ENCODE measurements around the gene KRTAP24-1. TPM values are rescaled to one million over a fixed set of nuclear protein-coding genes. Genes with fewer than 3 reads are reported as not detected.

The KRTAP24-1 gene
- total RNA-seq, 2 experiments from 2014 or later, result not detected

- no peak overlapping the region for H3K4me3 Mint-ChIP-seq
- no peaks in the 10 kb centered on the region for H3K36me3 Mint-ChIP-seq (ENCODE audit: low read depth)
- CTCF ChIA-PET, result no interaction called here
- H3K9me3 Mint-ChIP-seq, result no peaks in the 10 kb centered on the region
- H3K4me1 Mint-ChIP-seq, result no peaks in the 10 kb centered on the region
- POLR2A ChIA-PET, result no interaction called here
- H3K27me3 Mint-ChIP-seq, result no peaks in the 10 kb centered on the region
- no peak for DNase-seq
- H3K27ac Mint-ChIP-seq, result no peak overlapping the region
Observed at GRCh38 chr21:30256100-30256499, 26.6 kb downstream of the KRTAP24-1 start.

GRCh38 chr21:30255679-30256078 lies 27.1 kb downstream of the KRTAP24-1 start:
- POLR2A ChIA-PET, result no interaction called here
- Mint-ChIP-seq H3K9me3 (no peaks in the 10 kb centered on the region), H3K4me3 (no peak overlapping the region), H3K27me3 (no peaks in the 10 kb centered on the region), H3K27ac (no peak overlapping the region), H3K4me1 (no peaks in the 10 kb centered on the region), H3K36me3 (ENCODE audit: low read depth) (no peaks in the 10 kb centered on the region)
- CTCF ChIA-PET, result no interaction called here
- DNase-seq, result no peak

GRCh38 chr21:30251781-30252180 lies 31.0 kb downstream of the KRTAP24-1 start:
- ChIA-PET POLR2A (no interaction called here), CTCF (no interaction called here)
- H3K27ac Mint-ChIP-seq, result no peak overlapping the region
- no peaks in the 10 kb centered on the region for H3K36me3 Mint-ChIP-seq (ENCODE audit: low read depth)
- no peaks in the 10 kb centered on the region for H3K4me1 Mint-ChIP-seq
- H3K27me3 Mint-ChIP-seq, result no peaks in the 10 kb centered on the region
- H3K4me3 Mint-ChIP-seq, result no peak overlapping the region
- H3K9me3 Mint-ChIP-seq, result no peaks in the 10 kb centered on the region
- no peak for DNase-seq

- Mint-ChIP-seq H3K4me1 (no peaks in the 10 kb centered on the region), H3K27ac (no peak overlapping the region), H3K9me3 (no peaks in the 10 kb centered on the region), H3K27me3 (no peaks in the 10 kb centered on the region), H3K36me3 (ENCODE audit: low read depth) (no peaks in the 10 kb centered on the region), H3K4me3 (no peak overlapping the region)
- DNase-seq, result no peak
- POLR2A ChIA-PET, result no interaction called here
- CTCF ChIA-PET, result no interaction called here
Observed at GRCh38 chr21:30249936-30250335, 32.8 kb downstream of the KRTAP24-1 start.

- H3K9me3 Mint-ChIP-seq, result no peaks in the 10 kb centered on the region
- H3K4me1 Mint-ChIP-seq, result no peaks in the 10 kb centered on the region
- no peak overlapping the region for H3K27ac Mint-ChIP-seq
- POLR2A ChIA-PET, result no interaction called here
- no peaks in the 10 kb centered on the region for H3K36me3 Mint-ChIP-seq (ENCODE audit: low read depth)
- CTCF ChIA-PET, result no interaction called here
- H3K27me3 Mint-ChIP-seq, result no peaks in the 10 kb centered on the region
- H3K4me3 Mint-ChIP-seq, result no peak overlapping the region
- DNase-seq, result no peak
Observed at GRCh38 chr21:30248844-30249243, 33.9 kb downstream of the KRTAP24-1 start.

- Mint-ChIP-seq H3K4me3 (no peak overlapping the region), H3K27ac (no peak overlapping the region), H3K27me3 (no peaks in the 10 kb centered on the region), H3K4me1 (no peaks in the 10 kb centered on the region), H3K36me3 (ENCODE audit: low read depth) (no peaks in the 10 kb centered on the region), H3K9me3 (peaks cover 3% of the 10 kb centered on the region)
- DNase-seq, result no peak
- ChIA-PET POLR2A (no interaction called here), CTCF (no interaction called here)
Observed at GRCh38 chr21:30245061-30245460, 37.7 kb downstream of the KRTAP24-1 start.

GRCh38 chr21:30243691-30244090 lies 39.1 kb downstream of the KRTAP24-1 start:
- no peak overlapping the region for H3K27ac Mint-ChIP-seq
- no peaks in the 10 kb centered on the region for H3K36me3 Mint-ChIP-seq (ENCODE audit: low read depth)
- H3K4me1 Mint-ChIP-seq, result no peaks in the 10 kb centered on the region
- no peaks in the 10 kb centered on the region for H3K27me3 Mint-ChIP-seq
- H3K4me3 Mint-ChIP-seq, result no peak overlapping the region
- ChIA-PET POLR2A (no interaction called here), CTCF (no interaction called here)
- H3K9me3 Mint-ChIP-seq, result peaks cover 3% of the 10 kb centered on the region
- DNase-seq, result no peak

GRCh38 chr21:30240661-30241060 lies 42.1 kb downstream of the KRTAP24-1 start:
- no peak for DNase-seq
- Mint-ChIP-seq H3K4me1 (no peaks in the 10 kb centered on the region), H3K27ac (no peak overlapping the region), H3K9me3 (peaks cover 3% of the 10 kb centered on the region), H3K4me3 (no peak overlapping the region), H3K36me3 (ENCODE audit: low read depth) (no peaks in the 10 kb centered on the region), H3K27me3 (no peaks in the 10 kb centered on the region)
- POLR2A ChIA-PET, result no interaction called here
- CTCF ChIA-PET, result no interaction called here

GRCh38 chr21:30238168-30238567 lies 44.6 kb downstream of the KRTAP24-1 start:
- Mint-ChIP-seq H3K27me3 (no peaks in the 10 kb centered on the region), H3K4me3 (no peak overlapping the region), H3K27ac (no peak overlapping the region), H3K9me3 (peaks cover 3% of the 10 kb centered on the region), H3K36me3 (ENCODE audit: low read depth) (no peaks in the 10 kb centered on the region), H3K4me1 (no peaks in the 10 kb centered on the region)
- no peak for DNase-seq
- CTCF ChIA-PET, result no interaction called here
- POLR2A ChIA-PET, result no interaction called here

- CTCF ChIA-PET, result no interaction called here
- no peaks in the 10 kb centered on the region for H3K36me3 Mint-ChIP-seq (ENCODE audit: low read depth)
- H3K9me3 Mint-ChIP-seq, result no peaks in the 10 kb centered on the region
- no peaks in the 10 kb centered on the region for H3K4me1 Mint-ChIP-seq
- DNase-seq, result no peak
- no peak overlapping the region for H3K27ac Mint-ChIP-seq
- POLR2A ChIA-PET, result no interaction called here
- no peaks in the 10 kb centered on the region for H3K27me3 Mint-ChIP-seq
- H3K4me3 Mint-ChIP-seq, result no peak overlapping the region
Observed at GRCh38 chr21:30234643-30235042, 48.1 kb downstream of the KRTAP24-1 start.

- POLR2A ChIA-PET, result no interaction called here
- H3K27ac Mint-ChIP-seq, result no peak overlapping the region
- CTCF ChIA-PET, result no interaction called here
- no peaks in the 10 kb centered on the region for H3K9me3 Mint-ChIP-seq
- no peaks in the 10 kb centered on the region for H3K27me3 Mint-ChIP-seq
- DNase-seq, result no peak
- no peak overlapping the region for H3K4me3 Mint-ChIP-seq
- no peaks in the 10 kb centered on the region for H3K4me1 Mint-ChIP-seq
- H3K36me3 Mint-ChIP-seq (ENCODE audit: low read depth), result no peaks in the 10 kb centered on the region
Observed at GRCh38 chr21:30234050-30234449, 48.7 kb downstream of the KRTAP24-1 start.

GRCh38 chr21:30233228-30234020 lies 49.3 kb downstream of the KRTAP24-1 start:
- Mint-ChIP-seq H3K4me1 (no peaks in the 10 kb centered on the region), H3K27me3 (no peaks in the 10 kb centered on the region), H3K4me3 (no peak overlapping the region), H3K27ac (no peak overlapping the region), H3K9me3 (no peaks in the 10 kb centered on the region), H3K36me3 (ENCODE audit: low read depth) (no peaks in the 10 kb centered on the region)
- no peak for DNase-seq
- POLR2A ChIA-PET, result no interaction called here
- CTCF ChIA-PET, result no interaction called here

GRCh38 chr21:30232011-30232410 lies 50.7 kb downstream of the KRTAP24-1 start:
- H3K4me3 Mint-ChIP-seq, result no peak overlapping the region
- H3K27me3 Mint-ChIP-seq, result no peaks in the 10 kb centered on the region
- H3K4me1 Mint-ChIP-seq, result no peaks in the 10 kb centered on the region
- H3K36me3 Mint-ChIP-seq (ENCODE audit: low read depth), result no peaks in the 10 kb centered on the region
- no peaks in the 10 kb centered on the region for H3K9me3 Mint-ChIP-seq
- CTCF ChIA-PET, result no interaction called here
- no peak overlapping the region for H3K27ac Mint-ChIP-seq
- POLR2A ChIA-PET, result no interaction called here
- DNase-seq, result no peak

Measured in activated CD4-positive, alpha-beta memory T cell treated with anti-CD3 and anti-CD28 coated beads, Interleukin-2, amount 10 ng/mL, durations not matched to agents 7 days and 5 days (primary cell).